Panc1 (cell line): ENCODE data around the gene TRAPPC1. TPM values are rescaled to one million over a fixed set of nuclear protein-coding genes. Genes with fewer than 3 reads are reported as not detected.
A peak's percentile ranks its signal among the peaks of the same experiment; 100 is the strongest.

Source experiments
- ATAC-seq: fragments of 200-7000 bp; cut with Tn5 transposase; 2 replicates; pipeline ENCODE4 v1.9.1; 2020; ENCODE audit warnings: mild to moderate bottlenecking, moderate library complexity
- Bru-seq: library from RNA; stranded (reverse); fragments of 400-500 nt; gene quantifications from one replicate; lab custom pipeline; 2021; lab: Mats Ljungman, UMichigan
- BruChase-seq, 2 experiments: library from RNA; stranded (reverse); fragments of 400-500 nt; gene quantifications; one replicate each; lab custom pipeline; 2021; lab: Mats Ljungman, UMichigan
- BruUV-seq: library from RNA; stranded (reverse); fragments of 400-500 nt; replicated peaks from 2 replicates; lab custom pipeline; 2021; lab: Mats Ljungman, UMichigan
- CTCF ChIA-PET: fragments of 300-600 bp; sonication (Branson Sonifier 250); formaldehyde crosslinking; loops from one replicate; lab custom pipeline; 2022; ENCODE audit warnings: antibody characterized with exemption; lab: Charles Lee
- POLR2A ChIA-PET: fragments of 300-600 bp; sonication (Branson Sonifier 250); formaldehyde crosslinking; loops from one replicate; lab custom pipeline; 2022; ENCODE audit warnings: antibody characterized with exemption; lab: Charles Lee
- DNase-seq: peaks from one replicate; pipeline ENCODE4 v3.0.0-alpha.2; 2010; ENCODE audit warnings: low read depth, low spot score
- H3K27ac ChIP-seq: 2 replicates; pipeline ENCODE4 v1.5.1; 2011; ENCODE audit warnings: mild to moderate bottlenecking, low read length, inconsistent platforms
- H3K27me3 ChIP-seq: fragments of 200-500 bp; sonication (Bioruptor generic); 2 replicates; pipeline ENCODE4 v1.6.0; 2014; ENCODE audit warnings: low read length, inconsistent platforms; ENCODE audit not compliant: control insufficient read depth, insufficient read depth
- H3K36me3 ChIP-seq: fragments of 200-500 bp; sonication (Bioruptor generic); 2 replicates; pipeline ENCODE4 v1.5.1; 2014; ENCODE audit warnings: inconsistent platforms, mild to moderate bottlenecking, low read length, moderate library complexity; ENCODE audit not compliant: control insufficient read depth, insufficient read depth
- H3K4me1 ChIP-seq: 2 replicates; pipeline ENCODE4 v1.5.1; 2011; ENCODE audit warnings: inconsistent platforms, mild to moderate bottlenecking, low read length, moderate library complexity; ENCODE audit not compliant: control insufficient read depth, insufficient read depth
- H3K4me3 ChIP-seq, 2 experiments: 2 replicates each; pipeline ENCODE4 v1.5.1; 2011 to 2012; ENCODE audit warnings: low read depth in 2 of 2, low read length in 2 of 2, mild to moderate bottlenecking in 2 of 2, inconsistent platforms in 1 of 2, moderate library complexity in 1 of 2
- H3K9me3 ChIP-seq: fragments of 200-500 bp; sonication (Bioruptor generic); 2 replicates; pipeline ENCODE4 v1.5.1; 2014; ENCODE audit warnings: low read depth, mild to moderate bottlenecking, inconsistent platforms, low read length, moderate library complexity; ENCODE audit not compliant: control insufficient read depth, insufficient read depth
- POLR2AphosphoS5 ChIP-seq: IDR thresholded peaks from 2 replicates; pipeline ENCODE4 v1.6.1; 2012; ENCODE audit warnings: mild to moderate bottlenecking, low read depth, low read length, moderate library complexity
- SIN3A ChIP-seq: IDR thresholded peaks from 2 replicates; pipeline ENCODE4 v1.6.1; 2012; ENCODE audit warnings: low read depth, mild to moderate bottlenecking, low read length, moderate library complexity, borderline replicate concordance; ENCODE audit not compliant: insufficient read depth
- TCF7L2 ChIP-seq: IDR thresholded peaks from 2 replicates; pipeline ENCODE4 v1.6.1; 2011; ENCODE audit warnings: mild to moderate bottlenecking, low read depth, low read length, inconsistent platforms
- in situ Hi-C: cut with HindIII; loops from 2 replicates; pipeline ENCODE4 v1.10.0; 2016; ENCODE audit warnings: low sequenced_read_pairs, low pct_unique_long_range_greater_than_20kb
- intact Hi-C: fragments of 100-400 bp; cut with micrococcal nuclease; formaldehyde crosslinking; loops from one replicate; pipeline ENCODE4 v1.10.0; 2022; ENCODE audit not compliant: unreplicated experiment
- long read RNA-seq: library from polyadenylated mRNA; unstranded; transcript quantifications from one replicate; pipeline ENCODE4 v2.0.0, GENCODE V29; 2021; ENCODE audit not compliant: unreplicated experiment
- polyA plus RNA-seq: library from polyadenylated mRNA; unstranded; fragments of >200 nt; gene quantifications from one replicate; pipeline ENCODE4 v1.2.1, GENCODE V29; 2012; ENCODE audit warnings: missing spikeins; ENCODE audit not compliant: insufficient read length
- total RNA-seq: library from RNA; stranded (reverse); gene quantifications from one replicate; pipeline ENCODE4 v1.2.1, GENCODE V29; 2021; ENCODE audit not compliant: unreplicated experiment
- TF ChIP-seq, protein P1 (sequence below): fragments of 450-650 bp; IDR thresholded peaks from 2 replicates; pipeline ENCODE4 v1.5.1; 2017; ENCODE audit warnings: mild to moderate bottlenecking
- TF ChIP-seq, protein P2 (sequence below), 2 experiments: IDR thresholded peaks; 2 replicates each; pipeline ENCODE4 v1.6.1; 2011 to 2012; ENCODE audit warnings: low read depth in 2 of 2, control low read depth in 1 of 2, low read length in 1 of 2, mild to moderate bottlenecking in 1 of 2, moderate library complexity in 1 of 2; ENCODE audit not compliant: insufficient read depth in 1 of 2

TRAPPC1 gene, protein sequence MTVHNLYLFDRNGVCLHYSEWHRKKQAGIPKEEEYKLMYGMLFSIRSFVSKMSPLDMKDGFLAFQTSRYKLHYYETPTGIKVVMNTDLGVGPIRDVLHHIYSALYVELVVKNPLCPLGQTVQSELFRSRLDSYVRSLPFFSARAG
- total RNA-seq (154 TPM), Bru-seq, nascent RNA (percentile 87 among the genes with signal in this experiment), BruChase-seq, experiment 1, labeled RNA remaining after a 2-hour chase (percentile 88 among the genes with signal in this experiment), BruChase-seq, experiment 2, labeled RNA remaining after a 6-hour chase (percentile 93 among the genes with signal in this experiment)
- polyA plus RNA-seq: 244 TPM
- long read RNA-seq, transcript TRAPPC1-201 (4 exons, 811 nt): major isoform, 25 of 36 reads
- long read RNA-seq, partial matches to known transcripts: 3 of 36 reads
- long read RNA-seq, other reads (novel, unspliced or antisense): 2 of 36 reads

DNA sequence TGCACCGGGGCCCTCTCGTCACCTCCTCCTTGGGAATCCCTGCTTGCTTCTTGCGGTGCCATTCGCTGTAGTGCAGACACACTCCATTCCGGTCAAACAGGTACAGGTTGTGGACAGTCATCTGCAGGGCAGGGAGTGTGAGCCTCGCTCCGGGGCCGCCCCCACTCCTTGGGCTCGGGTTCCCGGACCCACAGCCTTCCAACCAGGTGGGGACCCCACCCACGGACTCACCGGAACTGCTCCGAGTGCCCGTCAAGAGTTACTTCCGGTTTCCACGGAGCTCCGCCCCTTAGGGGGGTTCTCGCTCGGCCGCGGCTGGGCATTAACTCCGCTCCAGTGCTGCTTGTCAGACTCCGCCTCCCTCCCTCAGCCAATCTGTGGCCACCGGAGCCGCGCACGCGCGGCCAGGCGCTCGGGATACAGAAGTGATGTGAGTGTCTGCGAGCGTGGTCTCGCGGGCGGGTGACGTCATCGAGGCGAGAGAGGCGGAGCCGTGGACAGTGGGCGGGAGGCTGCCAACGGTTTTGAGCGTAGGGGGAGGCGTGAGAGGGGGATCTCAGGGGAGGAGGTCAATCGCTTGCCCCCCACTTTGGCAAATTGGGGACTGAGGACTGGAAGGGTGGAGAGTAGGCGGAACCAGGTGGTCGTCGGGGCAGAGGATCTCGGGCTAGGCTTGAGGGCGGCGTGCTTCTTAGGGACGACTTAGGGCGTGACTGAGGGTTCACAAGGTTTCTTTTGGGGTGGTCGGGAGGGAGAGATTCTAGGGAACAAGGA lies at the start of gene TRAPPC1, which contains the start of gene CNTROB:
TRAPPC1 (minus strand) TSS at position 238 of the 774 bp plus-strand sequence; CDS start at position 121, 117 bp downstream.
CNTROB (plus strand) TSS at position 498 of the 774 bp plus-strand sequence. CDS start 874 bp downstream, outside the sequence.
- H3K4me1 ChIP-seq: peaks cover 6% of the 10 kb centered on the region
- no peaks in the 10 kb centered on the region for H3K27me3 ChIP-seq
- H3K36me3 ChIP-seq: peaks cover 21% of the 10 kb centered on the region
- no peaks in the 10 kb centered on the region for H3K9me3 ChIP-seq
- ATAC-seq (peak; percentile 95), DNase-seq (peak; percentile 96)
- TF ChIP-seq, protein P1, sequence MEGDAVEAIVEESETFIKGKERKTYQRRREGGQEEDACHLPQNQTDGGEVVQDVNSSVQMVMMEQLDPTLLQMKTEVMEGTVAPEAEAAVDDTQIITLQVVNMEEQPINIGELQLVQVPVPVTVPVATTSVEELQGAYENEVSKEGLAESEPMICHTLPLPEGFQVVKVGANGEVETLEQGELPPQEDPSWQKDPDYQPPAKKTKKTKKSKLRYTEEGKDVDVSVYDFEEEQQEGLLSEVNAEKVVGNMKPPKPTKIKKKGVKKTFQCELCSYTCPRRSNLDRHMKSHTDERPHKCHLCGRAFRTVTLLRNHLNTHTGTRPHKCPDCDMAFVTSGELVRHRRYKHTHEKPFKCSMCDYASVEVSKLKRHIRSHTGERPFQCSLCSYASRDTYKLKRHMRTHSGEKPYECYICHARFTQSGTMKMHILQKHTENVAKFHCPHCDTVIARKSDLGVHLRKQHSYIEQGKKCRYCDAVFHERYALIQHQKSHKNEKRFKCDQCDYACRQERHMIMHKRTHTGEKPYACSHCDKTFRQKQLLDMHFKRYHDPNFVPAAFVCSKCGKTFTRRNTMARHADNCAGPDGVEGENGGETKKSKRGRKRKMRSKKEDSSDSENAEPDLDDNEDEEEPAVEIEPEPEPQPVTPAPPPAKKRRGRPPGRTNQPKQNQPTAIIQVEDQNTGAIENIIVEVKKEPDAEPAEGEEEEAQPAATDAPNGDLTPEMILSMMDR: no peak
- TF ChIP-seq SIN3A: 0 out of 2 replicates have a peak, but pooled peaks have one; percentile 50
- TF ChIP-seq, protein P2, sequence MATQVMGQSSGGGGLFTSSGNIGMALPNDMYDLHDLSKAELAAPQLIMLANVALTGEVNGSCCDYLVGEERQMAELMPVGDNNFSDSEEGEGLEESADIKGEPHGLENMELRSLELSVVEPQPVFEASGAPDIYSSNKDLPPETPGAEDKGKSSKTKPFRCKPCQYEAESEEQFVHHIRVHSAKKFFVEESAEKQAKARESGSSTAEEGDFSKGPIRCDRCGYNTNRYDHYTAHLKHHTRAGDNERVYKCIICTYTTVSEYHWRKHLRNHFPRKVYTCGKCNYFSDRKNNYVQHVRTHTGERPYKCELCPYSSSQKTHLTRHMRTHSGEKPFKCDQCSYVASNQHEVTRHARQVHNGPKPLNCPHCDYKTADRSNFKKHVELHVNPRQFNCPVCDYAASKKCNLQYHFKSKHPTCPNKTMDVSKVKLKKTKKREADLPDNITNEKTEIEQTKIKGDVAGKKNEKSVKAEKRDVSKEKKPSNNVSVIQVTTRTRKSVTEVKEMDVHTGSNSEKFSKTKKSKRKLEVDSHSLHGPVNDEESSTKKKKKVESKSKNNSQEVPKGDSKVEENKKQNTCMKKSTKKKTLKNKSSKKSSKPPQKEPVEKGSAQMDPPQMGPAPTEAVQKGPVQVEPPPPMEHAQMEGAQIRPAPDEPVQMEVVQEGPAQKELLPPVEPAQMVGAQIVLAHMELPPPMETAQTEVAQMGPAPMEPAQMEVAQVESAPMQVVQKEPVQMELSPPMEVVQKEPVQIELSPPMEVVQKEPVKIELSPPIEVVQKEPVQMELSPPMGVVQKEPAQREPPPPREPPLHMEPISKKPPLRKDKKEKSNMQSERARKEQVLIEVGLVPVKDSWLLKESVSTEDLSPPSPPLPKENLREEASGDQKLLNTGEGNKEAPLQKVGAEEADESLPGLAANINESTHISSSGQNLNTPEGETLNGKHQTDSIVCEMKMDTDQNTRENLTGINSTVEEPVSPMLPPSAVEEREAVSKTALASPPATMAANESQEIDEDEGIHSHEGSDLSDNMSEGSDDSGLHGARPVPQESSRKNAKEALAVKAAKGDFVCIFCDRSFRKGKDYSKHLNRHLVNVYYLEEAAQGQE (IDR thresholded peaks at IDR 0.05; ENCODE audit: insufficient read depth in 1 of 2, low read depth in 2 of 2, low read length in 1 of 2): no peak
- TF ChIP-seq TCF7L2: no peak
- TF ChIP-seq POLR2AphosphoS5: peak; percentile 76
- in situ Hi-C loops (no loop called here), intact Hi-C loops (loop anchor here (2.0 kb wide), 1 partner anchor 35 kb away; no protein-coding TSS in a partner anchor)
- peak within 1 kb of the TSS; percentile 97 to 99 for H3K4me3 ChIP-seq
- BruUV-seq: no TSS peak
- ChIA-PET CTCF (interaction anchor here (0.5 to 0.7 kb wide), 3 partner anchors 48 to 91 kb away, joined by 3 to 5 read pairs (median 3); no protein-coding TSS in a partner anchor), POLR2A (interaction anchor here (0.6 to 1.1 kb wide), 3 partner anchors 15 to 448 kb away, joined by 3 to 7 read pairs (median 3); partner anchors contain the start of gene POLR2A)
- peak within 1 kb of the TSS; percentile 98 for H3K27ac ChIP-seq

DNA sequence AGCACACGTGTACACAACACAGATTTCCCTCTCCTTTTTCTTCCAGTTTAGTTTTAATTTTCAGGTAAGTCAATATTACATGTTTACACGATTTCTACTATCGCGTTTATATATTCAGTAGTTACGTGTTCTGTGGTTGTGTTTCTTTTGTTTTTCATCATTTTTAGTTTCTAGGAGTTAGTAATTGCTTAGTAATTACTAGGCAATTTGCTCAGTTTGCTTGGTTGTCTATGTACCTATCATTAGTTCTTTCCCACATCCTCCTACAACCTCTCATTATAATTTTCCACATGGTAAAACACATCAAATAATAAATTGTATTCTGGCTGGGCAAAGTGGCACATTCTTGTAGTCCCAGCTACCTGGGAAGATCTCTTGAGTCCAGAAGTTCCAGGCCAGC lies 46.1 kb upstream of the TRAPPC1 start:
- ChIA-PET POLR2A (no interaction called here), CTCF (no interaction called here)
- ATAC-seq (no peak), DNase-seq (no peak)
- Histone ChIP-seq H3K27me3 (no peaks in the 10 kb centered on the region), H3K27ac (no peak overlapping the region), H3K4me3 (no peak overlapping the region), H3K36me3 (no peaks in the 10 kb centered on the region), H3K4me1 (no peaks in the 10 kb centered on the region), H3K9me3 (no peaks in the 10 kb centered on the region)
- in situ Hi-C loops: no loop called here
- intact Hi-C loops: no loop called here
- BruUV-seq: no TSS peak
- no peak for TF ChIP-seq SIN3A
- TF ChIP-seq TCF7L2: no peak
- TF ChIP-seq, protein P1: no peak
- TF ChIP-seq, protein P2 (IDR thresholded peaks at IDR 0.05; ENCODE audit: insufficient read depth in 1 of 2, low read depth in 2 of 2, low read length in 1 of 2): no peak
- no peak for TF ChIP-seq POLR2AphosphoS5
